ENCODE results near the gene SPATA7. TPM values are rescaled to one million over a fixed set of nuclear protein-coding genes. Genes with fewer than 3 reads are reported as not detected.

SPATA7 gene
- total RNA-seq, 1 donor from 2014 or later: 2.5 TPM

- intact Hi-C loops (cut with micrococcal nuclease): no loop called here
- DNase-seq (ENCODE audit: low spot score): no peak
- Mint-ChIP-seq H3K27me3 (ENCODE audit: insufficient read depth) (no peaks in the 10 kb centered on the region), H3K4me1 (ENCODE audit: low read depth) (no peaks in the 10 kb centered on the region), H3K4me3 (no peak overlapping the region), H3K36me3 (ENCODE audit: low read depth) (no peaks in the 10 kb centered on the region), H3K9me3 (no peaks in the 10 kb centered on the region), H3K27ac (no peak overlapping the region)
These were observed 91.4 kb downstream of the SPATA7 start for GRCh38 chr14:88476825-88477224.

GRCh38 chr14:88477513-88478250, 92.2 kb downstream of the SPATA7 start:
- intact Hi-C loops (cut with micrococcal nuclease): no loop called here
- H3K27ac Mint-ChIP-seq: no peak overlapping the region
- H3K9me3 Mint-ChIP-seq: no peaks in the 10 kb centered on the region
- no peak for DNase-seq (ENCODE audit: low spot score)
- peaks cover 1% of the 10 kb centered on the region for H3K27me3 Mint-ChIP-seq (ENCODE audit: insufficient read depth)
- H3K36me3 Mint-ChIP-seq (ENCODE audit: low read depth): no peaks in the 10 kb centered on the region
- no peaks in the 10 kb centered on the region for H3K4me1 Mint-ChIP-seq (ENCODE audit: low read depth)
- no peak overlapping the region for H3K4me3 Mint-ChIP-seq

GRCh38 chr14:88478931-88479330, 93.5 kb downstream of the SPATA7 start:
- no peak overlapping the region for H3K27ac Mint-ChIP-seq
- H3K4me3 Mint-ChIP-seq: no peak overlapping the region
- no peak for DNase-seq (ENCODE audit: low spot score)
- no peaks in the 10 kb centered on the region for H3K4me1 Mint-ChIP-seq (ENCODE audit: low read depth)
- no peaks in the 10 kb centered on the region for H3K9me3 Mint-ChIP-seq
- no peaks in the 10 kb centered on the region for H3K36me3 Mint-ChIP-seq (ENCODE audit: low read depth)
- H3K27me3 Mint-ChIP-seq (ENCODE audit: insufficient read depth): peaks cover 5% of the 10 kb centered on the region
- intact Hi-C loops (cut with micrococcal nuclease): no loop called here

GRCh38 chr14:88479574-88479987, 94.1 kb downstream of the SPATA7 start:
- intact Hi-C loops (cut with micrococcal nuclease): no loop called here
- Mint-ChIP-seq H3K27me3 (ENCODE audit: insufficient read depth) (peaks cover 5% of the 10 kb centered on the region), H3K27ac (no peak overlapping the region), H3K4me3 (no peak overlapping the region), H3K4me1 (ENCODE audit: low read depth) (no peaks in the 10 kb centered on the region), H3K9me3 (no peaks in the 10 kb centered on the region), H3K36me3 (ENCODE audit: low read depth) (no peaks in the 10 kb centered on the region)
- no peak for DNase-seq (ENCODE audit: low spot score)

GRCh38 chr14:88481059-88481458, 95.6 kb downstream of the SPATA7 start:
- H3K9me3 Mint-ChIP-seq: no peaks in the 10 kb centered on the region
- H3K27me3 Mint-ChIP-seq (ENCODE audit: insufficient read depth): peaks cover 12% of the 10 kb centered on the region

GRCh38 chr14:88481794-88482193, 96.3 kb downstream of the SPATA7 start:
- no peak overlapping the region for H3K27ac Mint-ChIP-seq
- H3K9me3 Mint-ChIP-seq: no peaks in the 10 kb centered on the region
- intact Hi-C loops (cut with micrococcal nuclease): no loop called here
- peaks cover 12% of the 10 kb centered on the region for H3K27me3 Mint-ChIP-seq (ENCODE audit: insufficient read depth)
- no peaks in the 10 kb centered on the region for H3K36me3 Mint-ChIP-seq (ENCODE audit: low read depth)
- no peaks in the 10 kb centered on the region for H3K4me1 Mint-ChIP-seq (ENCODE audit: low read depth)
- DNase-seq (ENCODE audit: low spot score): no peak
- no peak overlapping the region for H3K4me3 Mint-ChIP-seq

More at GRCh38 chr14:88481059-88481458, 95.6 kb downstream of the SPATA7 start:
- intact Hi-C loops (cut with micrococcal nuclease): no loop called here
- Mint-ChIP-seq H3K27ac (no peak overlapping the region), H3K4me3 (no peak overlapping the region), H3K36me3 (ENCODE audit: low read depth) (no peaks in the 10 kb centered on the region), H3K4me1 (ENCODE audit: low read depth) (no peaks in the 10 kb centered on the region)
- DNase-seq (ENCODE audit: low spot score): no peak

GRCh38 chr14:88482524-88482923, 97.1 kb downstream of the SPATA7 start:
- Mint-ChIP-seq H3K4me3 (no peak overlapping the region), H3K27me3 (ENCODE audit: insufficient read depth) (peaks cover 12% of the 10 kb centered on the region), H3K4me1 (ENCODE audit: low read depth) (no peaks in the 10 kb centered on the region), H3K27ac (no peak overlapping the region), H3K9me3 (no peaks in the 10 kb centered on the region), H3K36me3 (ENCODE audit: low read depth) (no peaks in the 10 kb centered on the region)
- intact Hi-C loops (cut with micrococcal nuclease): no loop called here
- no peak for DNase-seq (ENCODE audit: low spot score)

Other genes starting within 250 kb of the SPATA7 start
- gene KCNK10, start 62.4 kb upstream of the SPATA7 start, total RNA-seq: not detected in 2 replicates
- gene PTPN21, start 169.3 kb downstream of the SPATA7 start, total RNA-seq: 0.07 and 0.31 TPM in 2 replicates
- gene ZC3H14, start 177.4 kb downstream of the SPATA7 start, total RNA-seq: 61.0 and 65.5 TPM in 2 replicates

Data from activated T-helper 1 cell treated with anti-CD3 and anti-CD28 coated beads, Interleukin-12 subunit alpha, Interleukin-12 subunit beta, Interleukin-2, Interleukin-4 antibody, amounts not matched to agents 30 ng/mL and 10 ng/mL and 1 ng/mL, durations not matched to agents 14 hours and 24 hours and 36 hours (primary cell).